Progenitor cell of endocrine pancreas (in vitro differentiated cells): Measurements from ENCODE around the gene PPIL6. TPM values are rescaled to one million over a fixed set of nuclear protein-coding genes. Genes with fewer than 3 reads are reported as not detected.

Source experiments
- DNase-seq: peaks from one replicate; pipeline ENCODE4 v3.0.0; 2021; ENCODE audit warnings: low spot score; ENCODE audit not compliant: unreplicated experiment
- H3K27ac Mint-ChIP-seq: 2 replicates; pipeline ENCODE4 v1.8.0; 2021; ENCODE audit warnings: mild to moderate bottlenecking, moderate library complexity, mixed read lengths
- H3K27me3 Mint-ChIP-seq: 2 replicates; pipeline ENCODE4 v1.8.0; 2021; ENCODE audit warnings: mixed read lengths
- H3K36me3 Mint-ChIP-seq: 2 replicates; pipeline ENCODE4 v1.8.0; 2022; ENCODE audit warnings: mixed read lengths; ENCODE audit not compliant: insufficient read depth
- H3K4me1 Mint-ChIP-seq: 2 replicates; pipeline ENCODE4 v1.8.0; 2021; ENCODE audit warnings: low read depth, mixed read lengths
- H3K4me3 Mint-ChIP-seq: 2 replicates; pipeline ENCODE4 v1.8.0; 2021; ENCODE audit warnings: low read depth, mild to moderate bottlenecking, moderate library complexity, mixed read lengths
- H3K9me3 Mint-ChIP-seq: 2 replicates; pipeline ENCODE4 v1.8.0; 2021; ENCODE audit warnings: low read depth, mixed read lengths
- total RNA-seq: library from RNA; stranded (reverse); gene quantifications from 2 replicates; pipeline ENCODE4 v1.2.1, GENCODE V29; 2021
- TF ChIP-seq, protein P1 (sequence below): fragments of 200-600 bp; sonication (generic); IDR thresholded peaks from one replicate; pipeline ENCODE4 v1.5.0; 2021; ENCODE audit warnings: antibody characterized with exemption, mild to moderate bottlenecking; ENCODE audit not compliant: unreplicated experiment

Gene PPIL6
- total RNA-seq, 1 donor from 2014 or later: 7.9 TPM

DNA sequence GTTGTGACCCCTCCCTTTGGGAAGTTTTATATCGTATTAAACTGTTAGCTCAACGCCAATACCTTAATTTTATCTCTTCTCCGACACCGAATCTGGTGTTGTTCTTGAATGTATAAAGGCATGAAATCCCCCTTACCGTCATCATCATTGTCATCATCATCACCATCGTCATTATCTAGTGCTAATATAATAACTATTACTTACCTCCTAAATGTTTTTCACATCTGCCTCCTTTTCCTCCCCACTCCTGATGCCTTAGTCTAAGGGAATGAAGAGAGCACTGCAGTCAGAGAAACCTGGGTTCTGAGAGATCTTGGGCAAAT, 43.3 kb upstream of the PPIL6 start:
- no peaks in the 10 kb centered on the region for H3K9me3 Mint-ChIP-seq
- H3K4me1 Mint-ChIP-seq: peaks cover 28% of the 10 kb centered on the region
- TF ChIP-seq, protein P1, sequence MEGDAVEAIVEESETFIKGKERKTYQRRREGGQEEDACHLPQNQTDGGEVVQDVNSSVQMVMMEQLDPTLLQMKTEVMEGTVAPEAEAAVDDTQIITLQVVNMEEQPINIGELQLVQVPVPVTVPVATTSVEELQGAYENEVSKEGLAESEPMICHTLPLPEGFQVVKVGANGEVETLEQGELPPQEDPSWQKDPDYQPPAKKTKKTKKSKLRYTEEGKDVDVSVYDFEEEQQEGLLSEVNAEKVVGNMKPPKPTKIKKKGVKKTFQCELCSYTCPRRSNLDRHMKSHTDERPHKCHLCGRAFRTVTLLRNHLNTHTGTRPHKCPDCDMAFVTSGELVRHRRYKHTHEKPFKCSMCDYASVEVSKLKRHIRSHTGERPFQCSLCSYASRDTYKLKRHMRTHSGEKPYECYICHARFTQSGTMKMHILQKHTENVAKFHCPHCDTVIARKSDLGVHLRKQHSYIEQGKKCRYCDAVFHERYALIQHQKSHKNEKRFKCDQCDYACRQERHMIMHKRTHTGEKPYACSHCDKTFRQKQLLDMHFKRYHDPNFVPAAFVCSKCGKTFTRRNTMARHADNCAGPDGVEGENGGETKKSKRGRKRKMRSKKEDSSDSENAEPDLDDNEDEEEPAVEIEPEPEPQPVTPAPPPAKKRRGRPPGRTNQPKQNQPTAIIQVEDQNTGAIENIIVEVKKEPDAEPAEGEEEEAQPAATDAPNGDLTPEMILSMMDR: no peak
- peaks cover 20% of the 10 kb centered on the region for H3K27me3 Mint-ChIP-seq
- peak overlapping the region; percentile 74 for H3K4me3 Mint-ChIP-seq
- no peak for DNase-seq
- peaks cover 16% of the 10 kb centered on the region for H3K36me3 Mint-ChIP-seq
- H3K27ac Mint-ChIP-seq: no peak overlapping the region

GRCh38 chr6:109482905-109483734, 42.7 kb upstream of the PPIL6 start, which contains the start of gene ZBTB24:
Gene ZBTB24 (minus strand): TSS chr6:109483219. CDS start chr6:109482026, 1,193 bp downstream.
- no peaks in the 10 kb centered on the region for H3K9me3 Mint-ChIP-seq
- peaks cover 20% of the 10 kb centered on the region for H3K27me3 Mint-ChIP-seq
- TF ChIP-seq, protein P1: no peak
- H3K4me3 Mint-ChIP-seq: peak within 1 kb of the TSS; percentile 94
- H3K4me1 Mint-ChIP-seq: peaks cover 34% of the 10 kb centered on the region
- peak within 1 kb of the TSS; percentile 89 for H3K27ac Mint-ChIP-seq
- peaks cover 16% of the 10 kb centered on the region for H3K36me3 Mint-ChIP-seq
- peak; percentile 76 for DNase-seq

DNA sequence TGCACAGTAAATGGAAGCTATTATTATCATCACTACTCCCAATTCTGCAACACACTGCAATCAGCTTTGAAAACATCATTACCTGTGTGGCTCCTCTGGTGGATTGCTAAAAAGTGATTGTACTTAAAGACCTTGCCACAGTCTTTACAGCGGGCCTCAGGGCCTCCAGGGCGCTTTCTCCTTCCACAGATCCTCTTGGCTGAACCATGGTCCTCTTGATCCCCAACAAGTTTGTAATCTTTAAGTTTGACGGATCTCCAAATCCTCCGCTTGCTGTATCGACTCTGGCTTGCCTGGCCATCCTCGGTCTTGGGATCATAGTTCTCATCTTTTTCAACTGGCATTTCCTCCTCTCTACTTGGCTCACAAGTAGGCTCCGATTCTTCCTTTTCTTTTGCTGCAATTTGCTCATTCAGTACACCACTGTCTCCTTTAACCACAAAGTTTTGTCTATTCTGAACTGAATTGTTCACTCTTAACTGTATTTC, 40.6 kb upstream of the PPIL6 start:
- Mint-ChIP-seq H3K27ac (no peak overlapping the region), H3K4me1 (peaks cover 47% of the 10 kb centered on the region), H3K4me3 (peak overlapping the region; percentile 94), H3K27me3 (peaks cover 17% of the 10 kb centered on the region), H3K9me3 (no peaks in the 10 kb centered on the region), H3K36me3 (peaks cover 19% of the 10 kb centered on the region)
- no peak for DNase-seq
- TF ChIP-seq, protein P1: no peak

DNA sequence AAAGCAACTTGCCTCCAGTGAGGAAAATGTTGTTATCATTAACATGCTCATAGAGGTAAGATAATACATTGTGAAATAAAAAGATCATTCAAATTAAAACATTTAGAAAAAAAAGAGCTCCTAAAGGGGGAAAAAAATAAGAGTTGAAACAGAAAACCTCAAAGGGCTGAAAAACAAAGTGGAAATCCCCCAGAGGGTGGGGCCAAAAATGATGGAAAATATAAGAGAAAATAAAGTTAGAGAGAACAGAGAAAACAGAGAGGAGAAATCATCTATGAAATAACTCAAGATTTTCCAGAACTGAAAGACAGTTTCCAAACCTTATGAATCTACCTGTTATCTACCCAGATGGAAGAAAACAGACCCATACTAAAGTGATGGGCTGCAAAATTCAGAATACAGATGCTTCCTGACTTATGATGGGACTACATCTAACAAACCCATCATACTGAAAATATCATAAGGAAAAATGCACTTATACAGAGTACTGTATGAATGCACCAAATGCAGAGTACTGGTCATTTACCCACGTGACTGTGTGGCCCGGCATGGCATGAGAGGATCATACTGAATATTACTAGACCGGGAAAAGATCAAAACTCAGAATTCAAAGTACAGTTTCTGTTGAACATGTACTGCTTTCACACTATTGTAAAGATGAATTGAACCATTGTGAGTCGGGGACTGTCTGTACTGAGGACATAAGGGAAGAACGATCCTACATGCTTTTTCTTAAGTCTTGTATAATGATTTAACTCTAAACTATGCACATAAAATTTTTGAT, 38.6 kb upstream of the PPIL6 start:
- H3K4me3 Mint-ChIP-seq: peak overlapping the region; percentile 45
- H3K4me1 Mint-ChIP-seq: peaks cover 54% of the 10 kb centered on the region
- TF ChIP-seq, protein P1: no peak
- H3K27me3 Mint-ChIP-seq: peaks cover 4% of the 10 kb centered on the region
- H3K36me3 Mint-ChIP-seq: peaks cover 31% of the 10 kb centered on the region
- H3K9me3 Mint-ChIP-seq: no peaks in the 10 kb centered on the region
- peak overlapping the region; percentile 97 for H3K27ac Mint-ChIP-seq
- DNase-seq: no peak

DNA sequence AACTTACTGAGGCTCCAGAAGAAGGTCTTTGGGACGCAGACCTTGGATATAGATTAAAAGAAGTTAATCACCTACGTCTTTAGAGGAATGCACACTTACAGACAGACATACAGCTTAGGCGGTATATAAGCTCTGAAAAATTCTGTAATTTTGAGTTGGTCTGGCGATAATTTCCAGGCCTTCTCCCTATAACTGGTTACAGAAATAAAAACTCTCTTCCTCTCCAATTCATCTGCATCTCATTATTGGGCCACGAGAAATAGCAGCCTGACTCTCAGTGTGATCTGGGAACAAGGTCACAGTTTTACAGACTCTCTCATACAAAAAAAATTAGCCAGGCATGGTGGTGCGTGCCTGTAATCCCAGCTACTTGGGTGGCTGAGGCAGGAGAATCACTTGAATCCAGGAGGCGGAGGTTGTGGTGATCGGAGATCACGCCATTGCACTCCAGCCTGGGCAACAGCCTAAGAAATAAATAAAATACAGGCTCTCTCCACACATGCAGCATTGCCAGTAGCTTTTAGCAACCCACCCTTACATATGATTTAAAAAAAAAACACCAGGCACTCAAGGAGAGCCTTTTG, 37.9 kb upstream of the PPIL6 start:
- Mint-ChIP-seq H3K4me3 (peak overlapping the region; percentile 45), H3K36me3 (peaks cover 34% of the 10 kb centered on the region), H3K27me3 (no peaks in the 10 kb centered on the region), H3K9me3 (no peaks in the 10 kb centered on the region), H3K4me1 (peaks cover 54% of the 10 kb centered on the region), H3K27ac (peak overlapping the region; percentile 97)
- TF ChIP-seq, protein P1: no peak
- DNase-seq: no peak
